CD4-positive, alpha-beta T cell (primary cell): ENCODE measurements around the gene POU2F1. TPM values are rescaled to one million over a fixed set of nuclear protein-coding genes. Genes with fewer than 3 reads are reported as not detected.

ENCODE experiments used
- ATAC-seq: fragments of 200-7000 bp; cut with Tn5 transposase; one replicate; pipeline ENCODE4 v1.10.0; 2022; ENCODE audit warnings: mild to moderate bottlenecking; ENCODE audit not compliant: poor library complexity
- CTCF ChIA-PET: fragments of 350-600 bp; sonication (Branson Sonifier 250); formaldehyde crosslinking; loops from one replicate; lab custom pipeline; 2021; ENCODE audit warnings: antibody characterized with exemption, inconsistent platforms; lab: Charles Lee
- POLR2A ChIA-PET: fragments of 350-600 bp; sonication (Branson Sonifier 250); formaldehyde crosslinking; loops from one replicate; lab custom pipeline; 2021; ENCODE audit warnings: antibody characterized with exemption, inconsistent platforms; lab: Charles Lee
- DNase-seq, 14 experiments: peaks; one replicate each; pipeline ENCODE4 v3.0.0-alpha.2; 2013 to 2020; ENCODE audit warnings: mixed read lengths in 2 of 14
- H3K27ac ChIP-seq, 2 donors: one replicate each; pipeline versions ENCODE4 v1.5.1 to v1.7.0; 2013; ENCODE audit warnings: low read length in 2 of 2, low read depth in 1 of 2, mild to moderate bottlenecking in 1 of 2
- H3K27me3 ChIP-seq, 2 experiments: 1 replicate in 1 of 2; 2 replicates in 1 of 2; pipeline versions ENCODE4 v1.6.1 to v1.7.0; 2013; ENCODE audit warnings: low read length in 2 of 2, control low read depth in 1 of 2, mild to moderate bottlenecking in 1 of 2, moderate library complexity in 1 of 2; ENCODE audit not compliant: insufficient read depth in 2 of 2, control insufficient read depth in 1 of 2
- H3K36me3 ChIP-seq: one replicate; pipeline ENCODE4 v1.6.1; 2013; ENCODE audit warnings: low read length, control low read depth; ENCODE audit not compliant: insufficient read depth
- H3K4me1 ChIP-seq: one replicate; pipeline ENCODE4 v1.6.1; 2013; ENCODE audit warnings: low read length, control low read depth; ENCODE audit not compliant: insufficient read depth
- H3K4me3 ChIP-seq: one replicate; pipeline ENCODE4 v1.5.1; 2013; ENCODE audit warnings: mild to moderate bottlenecking, low read length, moderate library complexity
- H3K9me3 ChIP-seq, 2 experiments: 1 replicate in 1 of 2; 2 replicates in 1 of 2; pipeline versions ENCODE4 v1.6.1 to v1.7.0; 2013; ENCODE audit warnings: low read length in 2 of 2, mild to moderate bottlenecking in 2 of 2, control low read depth in 1 of 2, moderate library complexity in 1 of 2; ENCODE audit not compliant: control insufficient read depth in 1 of 2, insufficient read depth in 1 of 2
- H3K27ac Mint-ChIP-seq: one replicate; pipeline ENCODE4 v1.8.0; 2020; ENCODE audit warnings: mixed read lengths
- H3K27me3 Mint-ChIP-seq: one replicate; pipeline ENCODE4 v1.8.0; 2021; ENCODE audit warnings: mixed read lengths
- H3K36me3 Mint-ChIP-seq: one replicate; pipeline ENCODE4 v1.8.0; 2021; ENCODE audit warnings: low read depth, mixed read lengths
- H3K4me1 Mint-ChIP-seq: one replicate; pipeline ENCODE4 v1.8.0; 2021; ENCODE audit warnings: low read depth, mixed read lengths
- H3K4me3 Mint-ChIP-seq: one replicate; pipeline ENCODE4 v1.8.0; 2020; ENCODE audit warnings: mild to moderate bottlenecking, mixed read lengths
- H3K9me3 Mint-ChIP-seq: one replicate; pipeline ENCODE4 v1.8.0; 2020; ENCODE audit warnings: mixed read lengths
- intact Hi-C, 2 experiments: fragments of 100-400 bp; cut with DNase I in 1 of 2; cut with micrococcal nuclease in 1 of 2; formaldehyde crosslinking; loops; one replicate each; pipeline versions ENCODE4 v1.15.1 to v1.9.0; 2023 to 2025; cut with DNase I, micrococcal nuclease
- total RNA-seq, 174 experiments: library from RNA in 2 of 174; stranded (reverse) in 2 of 174; gene quantifications; one replicate each; pipeline ENCODE4 v1.2.3 and lab custom pipeline; 2021 to 2026
- TF ChIP-seq, protein P1 (sequence below): fragments of 200-600 bp; IDR thresholded peaks from one replicate; pipeline ENCODE4 v1.8.0; 2022; ENCODE audit warnings: antibody characterized with exemption, mild to moderate bottlenecking

Gene POU2F1
- total RNA-seq, 2 experiments from 2014 or later: 27.0 to 28.6 TPM

DNA sequence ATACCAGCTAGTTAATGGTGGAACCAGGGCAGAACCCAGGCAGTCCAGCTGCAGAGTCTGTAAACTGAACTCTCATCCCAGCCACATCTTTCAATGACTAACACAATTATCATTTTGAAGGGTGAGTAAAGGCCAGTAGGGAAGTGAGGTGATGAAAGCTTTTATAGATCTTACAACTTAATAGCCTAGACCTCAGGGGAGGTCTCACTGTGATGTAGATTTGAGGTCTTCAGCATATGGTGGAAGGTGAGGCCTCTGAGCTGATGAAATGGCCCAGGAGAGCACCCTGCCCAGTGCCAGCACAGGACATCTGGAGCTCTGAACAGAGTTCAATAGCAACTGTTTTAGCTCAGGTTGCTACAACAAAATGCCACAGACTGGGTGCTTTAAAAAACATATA is 44.8 kb upstream of the POU2F1 start:
- POLR2A ChIA-PET: no interaction called here
- Mint-ChIP-seq H3K27me3 (peaks cover 10% of the 10 kb centered on the region), H3K27ac (no peak overlapping the region), H3K9me3 (no peaks in the 10 kb centered on the region), H3K36me3 (no peaks in the 10 kb centered on the region), H3K4me1 (no peaks in the 10 kb centered on the region), H3K4me3 (no peak overlapping the region)
- Histone ChIP-seq H3K4me3 (no peak overlapping the region), H3K4me1 (no peaks in the 10 kb centered on the region), H3K27me3 (peaks cover 0 to 5% of the 10 kb centered on the region in 2 experiments), H3K9me3 (no peaks in the 10 kb centered on the region), H3K36me3 (no peaks in the 10 kb centered on the region), H3K27ac (no peak overlapping the region)
- no peak for ATAC-seq
- intact Hi-C loops: no loop called here
- DNase-seq: no peak
- TF ChIP-seq, protein P1, sequence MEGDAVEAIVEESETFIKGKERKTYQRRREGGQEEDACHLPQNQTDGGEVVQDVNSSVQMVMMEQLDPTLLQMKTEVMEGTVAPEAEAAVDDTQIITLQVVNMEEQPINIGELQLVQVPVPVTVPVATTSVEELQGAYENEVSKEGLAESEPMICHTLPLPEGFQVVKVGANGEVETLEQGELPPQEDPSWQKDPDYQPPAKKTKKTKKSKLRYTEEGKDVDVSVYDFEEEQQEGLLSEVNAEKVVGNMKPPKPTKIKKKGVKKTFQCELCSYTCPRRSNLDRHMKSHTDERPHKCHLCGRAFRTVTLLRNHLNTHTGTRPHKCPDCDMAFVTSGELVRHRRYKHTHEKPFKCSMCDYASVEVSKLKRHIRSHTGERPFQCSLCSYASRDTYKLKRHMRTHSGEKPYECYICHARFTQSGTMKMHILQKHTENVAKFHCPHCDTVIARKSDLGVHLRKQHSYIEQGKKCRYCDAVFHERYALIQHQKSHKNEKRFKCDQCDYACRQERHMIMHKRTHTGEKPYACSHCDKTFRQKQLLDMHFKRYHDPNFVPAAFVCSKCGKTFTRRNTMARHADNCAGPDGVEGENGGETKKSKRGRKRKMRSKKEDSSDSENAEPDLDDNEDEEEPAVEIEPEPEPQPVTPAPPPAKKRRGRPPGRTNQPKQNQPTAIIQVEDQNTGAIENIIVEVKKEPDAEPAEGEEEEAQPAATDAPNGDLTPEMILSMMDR: no peak
- CTCF ChIA-PET: no interaction called here

DNA sequence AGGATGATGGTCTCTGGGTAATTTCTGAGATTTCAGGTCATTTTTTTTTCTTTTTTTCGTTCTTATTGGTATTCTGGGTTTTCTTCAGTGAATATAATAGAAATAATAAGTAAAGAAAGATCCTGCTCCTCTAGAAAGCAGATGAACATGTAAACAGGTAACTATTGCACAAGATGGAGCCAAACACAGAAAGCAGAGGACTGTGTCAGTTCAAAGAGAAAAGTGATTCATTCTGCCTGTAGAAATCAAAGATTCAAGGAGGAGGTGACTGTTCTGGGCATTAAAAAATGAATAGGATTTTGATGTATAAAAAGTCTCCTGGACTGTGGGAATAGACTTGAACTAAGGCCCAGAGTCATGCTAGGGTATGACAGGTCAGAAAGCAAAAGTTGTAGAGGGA is 41.9 kb upstream of the POU2F1 start:
- no peaks in the 10 kb centered on the region for H3K36me3 ChIP-seq
- H3K4me1 ChIP-seq: no peaks in the 10 kb centered on the region
- no peak for DNase-seq
- peaks cover 0 to 5% of the 10 kb centered on the region in 2 experiments for H3K27me3 ChIP-seq
- no peaks in the 10 kb centered on the region for H3K36me3 Mint-ChIP-seq
- H3K4me3 ChIP-seq: no peak overlapping the region
- H3K27ac Mint-ChIP-seq: no peak overlapping the region
- no peak overlapping the region for H3K27ac ChIP-seq
- ChIA-PET POLR2A (no interaction called here), CTCF (no interaction called here)
- ATAC-seq: no peak
- no peaks in the 10 kb centered on the region for H3K9me3 ChIP-seq
- no peaks in the 10 kb centered on the region for H3K4me1 Mint-ChIP-seq
- H3K27me3 Mint-ChIP-seq: no peaks in the 10 kb centered on the region
- intact Hi-C loops: no loop called here
- H3K4me3 Mint-ChIP-seq: no peak overlapping the region
- no peaks in the 10 kb centered on the region for H3K9me3 Mint-ChIP-seq
- TF ChIP-seq, protein P1: no peak

DNA sequence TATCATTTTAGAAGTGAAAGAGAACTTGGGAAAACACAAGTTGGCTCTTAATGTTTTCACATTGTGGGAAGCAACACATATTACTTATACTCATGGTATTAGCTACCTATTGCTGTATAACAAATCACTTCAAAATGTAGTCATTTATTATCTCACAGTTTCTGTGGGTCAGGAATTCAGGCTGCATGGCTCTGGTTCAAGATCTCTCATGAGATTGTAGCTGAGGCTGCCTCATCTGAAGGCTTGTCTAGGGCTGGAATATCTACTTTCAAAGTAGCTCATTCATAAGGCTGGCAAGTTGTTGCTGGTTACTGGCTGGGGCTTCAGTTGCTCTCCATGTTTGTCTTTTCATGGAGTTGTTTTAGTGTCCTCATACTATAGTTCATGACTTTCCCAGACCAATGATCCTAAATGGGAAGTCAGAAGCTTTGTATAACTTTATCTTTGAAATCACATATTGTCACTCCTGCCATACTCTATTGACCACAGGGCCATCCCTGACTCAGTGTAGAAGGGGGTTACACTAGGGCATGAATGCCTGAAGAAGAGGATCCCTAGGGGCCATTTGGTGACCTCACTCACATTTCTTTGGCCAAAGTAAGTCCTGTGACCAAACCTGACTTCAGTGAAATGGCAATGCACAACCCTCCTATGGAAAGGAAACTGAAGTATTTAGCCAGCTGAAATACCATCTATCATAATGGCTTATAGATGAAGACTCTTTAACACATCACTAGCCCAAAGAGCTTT is 37.9 kb upstream of the POU2F1 start:
- Histone ChIP-seq H3K4me3 (no peak overlapping the region), H3K36me3 (no peaks in the 10 kb centered on the region), H3K4me1 (no peaks in the 10 kb centered on the region), H3K27me3 (no peaks in the 10 kb centered on the region), H3K27ac (no peak overlapping the region), H3K9me3 (no peaks in the 10 kb centered on the region)
- H3K9me3 Mint-ChIP-seq: no peaks in the 10 kb centered on the region
- ChIA-PET POLR2A (no interaction called here), CTCF (interaction anchor here (1.5 kb wide), 1 partner anchor 37 kb away, joined by 3 read pairs; no protein-coding TSS in a partner anchor)
- no peaks in the 10 kb centered on the region for H3K27me3 Mint-ChIP-seq
- ATAC-seq (no peak), DNase-seq (no peak)
- H3K27ac Mint-ChIP-seq: no peak overlapping the region
- TF ChIP-seq, protein P1: no peak
- intact Hi-C loops: no loop called here
- no peak overlapping the region for H3K4me3 Mint-ChIP-seq
- no peaks in the 10 kb centered on the region for H3K4me1 Mint-ChIP-seq
- no peaks in the 10 kb centered on the region for H3K36me3 Mint-ChIP-seq
